Inflammatory macrophage (primary cell): ENCODE results near the gene CMBL.
"Not testable (repeated sequence)": the region's sequence is repeated elsewhere in the genome, so short reads cannot be mapped to it uniquely, and the experiment has no call there.

Experiments
- DNase-seq, 2 donors: peaks; one replicate each; pipeline ENCODE4 v3.0.0-alpha.2; 2020 to 2022
- total RNA-seq, 18 experiments: gene quantifications; one replicate each; lab custom pipeline; 2026; ENCODE audit warnings: mixed read lengths in 6 of 18, inconsistent platforms in 2 of 18; lab: John Stamatoyannopoulos, UW

The CMBL gene
- total RNA-seq: 0.12 to 2.1 (median 0.62) reads per million in 18 experiments

DNA sequence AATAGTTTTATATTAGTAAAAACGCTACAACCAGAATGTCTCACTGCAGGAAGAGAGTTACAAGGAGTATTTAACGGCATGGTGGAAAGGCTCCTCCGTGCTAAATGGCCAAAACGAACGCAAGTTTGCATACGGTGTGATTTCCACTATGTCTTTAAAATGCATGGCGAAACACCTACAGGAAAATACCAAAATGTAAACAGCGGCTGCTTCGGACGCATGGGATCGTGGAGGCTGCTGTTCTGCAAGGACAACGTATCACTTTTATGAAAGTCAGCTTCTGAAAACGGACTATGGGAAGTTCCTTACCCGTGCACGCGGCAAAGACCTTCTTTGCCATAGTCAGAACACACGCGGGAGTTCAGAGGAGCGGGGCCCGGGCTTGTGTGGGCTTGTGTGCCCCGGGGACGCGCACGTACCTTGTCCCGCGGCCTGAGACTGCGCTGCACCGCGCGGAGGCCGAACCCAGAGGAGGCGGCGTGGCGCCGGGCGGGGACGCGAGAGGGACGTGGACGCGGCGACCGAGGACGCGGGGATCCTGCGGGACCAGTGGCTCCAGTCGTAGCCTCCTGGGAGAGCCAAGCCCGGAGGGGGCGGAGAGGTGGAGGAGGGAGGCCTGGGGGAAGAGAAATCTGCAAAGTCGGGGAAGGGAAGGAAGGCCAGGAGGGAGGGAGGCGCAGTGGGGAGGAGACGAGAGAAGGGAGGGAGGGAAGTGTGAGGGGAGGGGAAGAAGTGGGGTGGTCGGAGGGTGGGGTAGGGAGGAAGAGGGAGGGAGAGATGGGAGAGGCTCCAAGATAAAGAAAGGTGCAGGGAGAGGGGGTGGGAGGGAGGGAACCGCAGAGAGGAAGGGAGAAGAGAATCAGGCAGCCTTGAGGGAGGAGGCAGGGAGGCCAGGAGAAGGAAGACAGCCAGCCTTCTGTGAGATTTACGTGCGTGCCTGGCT, at the start of gene CMBL:
CMBL (minus strand) TSS at position 697 of the 943 bp plus-strand sequence. CDS start 17,140 bp downstream, outside the sequence.
- peak; percentile 17 to 51 for DNase-seq

DNA sequence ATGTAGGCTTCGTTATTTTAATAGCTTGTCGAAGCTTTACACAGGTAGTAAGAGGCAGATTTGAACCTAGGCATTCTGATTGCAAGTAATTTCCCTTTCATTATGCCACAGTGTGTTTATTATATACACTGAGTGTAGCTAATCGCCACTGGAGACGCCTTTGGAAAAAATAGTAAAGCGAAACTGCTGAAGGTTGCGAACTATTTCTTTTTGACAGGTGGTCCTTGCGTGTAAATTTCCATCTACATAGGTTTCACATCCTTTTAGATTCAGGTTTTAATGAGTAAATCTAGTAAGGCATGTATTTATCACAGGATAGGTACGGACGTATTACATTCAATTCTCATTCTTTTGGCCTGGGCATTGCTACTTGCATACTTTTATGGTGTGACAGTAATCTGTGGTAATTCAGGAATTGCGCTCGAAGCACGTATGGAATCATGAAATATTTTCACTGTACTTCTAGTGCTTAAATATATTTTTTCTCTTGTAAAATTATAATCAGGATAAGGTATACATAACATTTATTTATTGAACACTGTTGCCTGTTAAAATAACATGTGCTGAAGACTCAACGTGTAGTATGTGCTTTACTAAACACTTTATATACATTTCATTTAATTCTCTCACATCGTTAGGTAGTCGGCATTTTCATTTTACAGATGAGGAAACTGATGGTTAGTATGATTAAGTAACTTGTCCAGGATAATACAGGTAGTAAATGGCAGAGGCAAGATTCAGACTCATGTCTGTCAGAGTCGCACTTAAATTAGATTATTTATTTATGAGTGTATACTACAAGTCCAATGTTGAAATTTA, 47.6 kb upstream of the CMBL start:
- DNase-seq: peak in 1 of 2 donors; percentile 18

GRCh38 chr5:10354048-10354872, 46.6 kb upstream of the CMBL start:
- peak; percentile 11 to 35 for DNase-seq

- DNase-seq: peak; percentile 86 to 92
Measured at GRCh38 chr5:10353241-10354047, 45.7 kb upstream of the CMBL start, which contains the start of gene MARCHF6. Gene MARCHF6 (plus strand): TSS chr5:10353695. CDS start chr5:10353899, 204 bp downstream.

DNA sequence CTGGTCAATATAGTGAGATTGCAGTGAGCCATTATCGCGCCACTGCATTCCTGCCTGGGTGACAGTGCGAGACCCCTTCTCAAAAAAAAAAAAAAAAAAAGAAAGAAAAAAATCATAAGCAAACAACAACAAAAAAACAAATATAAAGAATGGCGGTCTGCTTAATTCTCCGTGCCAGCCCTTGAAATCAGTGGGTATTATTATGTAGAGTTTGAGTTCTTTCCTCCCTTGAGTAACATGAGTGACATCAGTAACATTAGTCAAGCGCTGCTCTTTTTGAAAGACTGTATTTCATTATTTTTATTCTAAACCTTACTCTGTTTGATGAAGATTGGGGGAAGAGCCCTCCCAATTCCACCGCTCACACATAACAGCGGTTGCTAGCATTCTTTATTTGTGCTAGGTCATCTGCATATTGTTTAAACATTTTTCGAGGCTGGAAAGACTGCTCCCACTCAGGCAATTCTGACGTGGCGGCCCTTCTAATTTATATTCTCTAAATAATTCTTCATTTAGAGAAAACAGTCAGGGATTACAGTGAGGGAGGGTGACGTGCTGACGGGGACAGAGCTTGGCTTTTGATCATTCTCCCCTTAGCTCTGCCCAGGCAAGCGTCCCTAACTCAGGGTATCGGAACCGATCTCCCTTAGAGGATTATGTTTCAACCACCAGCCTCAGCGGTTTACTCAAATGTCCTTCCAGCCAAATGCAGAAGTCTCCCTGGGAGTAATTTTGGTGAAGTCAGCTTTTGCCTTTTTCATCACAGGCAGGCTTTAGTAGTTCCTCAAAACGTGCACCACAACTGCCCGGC, 44.9 kb upstream of the CMBL start:
- peak; percentile 92 to 96 for DNase-seq

DNA sequence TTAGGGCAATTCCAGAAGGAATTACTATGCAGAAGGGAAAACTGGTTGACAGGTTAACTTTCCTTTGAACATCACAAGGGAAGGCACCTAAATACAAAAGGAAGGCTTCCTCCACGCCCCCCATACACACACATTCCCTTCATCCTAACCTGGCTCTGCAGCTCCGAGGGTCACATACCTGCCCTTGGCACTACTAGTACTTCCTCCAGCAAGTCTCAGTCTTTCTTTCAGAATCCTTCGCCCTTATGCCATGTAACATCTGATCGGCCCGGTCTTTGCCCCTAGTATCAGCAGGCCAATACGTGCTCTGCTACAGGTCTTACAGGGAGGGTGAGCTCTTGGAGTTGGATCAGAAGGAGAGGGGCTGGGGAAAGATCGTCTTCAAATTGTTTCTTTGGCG, 44.2 kb upstream of the CMBL start:
- no peak for DNase-seq

GRCh38 chr5:10351199-10351905, 43.6 kb upstream of the CMBL start:
- no peak for DNase-seq

- no peak for DNase-seq
Measured at GRCh38 chr5:10348258-10348657, 40.6 kb upstream of the CMBL start.

- DNase-seq: not testable (repeated sequence)
Measured at GRCh38 chr5:10344461-10345106, 36.9 kb upstream of the CMBL start.

DNA sequence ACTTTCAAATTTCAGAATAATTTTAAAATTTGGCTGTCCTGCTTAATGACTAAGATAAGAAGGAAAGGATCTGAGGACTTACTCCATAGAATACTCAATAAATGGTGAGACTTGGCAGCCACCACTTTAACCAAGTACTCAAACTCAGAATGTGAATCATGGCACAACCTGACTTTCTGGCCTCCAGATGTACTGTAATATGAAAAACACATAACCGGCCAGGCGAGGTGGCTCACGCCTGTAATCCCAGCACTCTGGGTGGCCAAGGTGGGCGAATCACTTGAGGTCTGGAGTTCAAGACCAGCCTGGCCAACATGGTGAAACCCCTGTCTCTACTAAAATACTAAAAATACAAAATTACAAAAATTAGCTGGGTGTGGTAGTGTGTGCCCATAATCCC, 35.8 kb upstream of the CMBL start:
- no peak for DNase-seq

DNA sequence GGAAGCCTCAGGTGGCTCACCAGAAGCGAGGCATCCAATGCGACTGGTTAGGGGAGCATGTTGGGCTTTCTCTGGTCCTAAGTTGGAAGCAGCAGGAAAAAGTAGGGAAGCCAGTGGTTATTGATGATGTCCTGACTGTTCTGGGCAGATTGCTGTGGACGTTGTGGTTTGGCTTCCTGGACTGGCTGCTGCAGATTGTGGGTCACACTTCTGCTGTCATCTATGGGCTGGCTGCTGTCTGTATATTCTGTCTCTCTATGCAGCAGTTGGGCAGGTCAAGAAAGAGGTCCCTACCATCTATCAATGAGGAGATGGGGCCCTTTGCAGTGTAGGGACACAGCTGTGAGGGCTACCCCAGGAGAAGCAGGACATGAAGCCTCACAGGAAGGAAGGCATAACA, 32.3 kb upstream of the CMBL start:
- no peak for DNase-seq

DNA sequence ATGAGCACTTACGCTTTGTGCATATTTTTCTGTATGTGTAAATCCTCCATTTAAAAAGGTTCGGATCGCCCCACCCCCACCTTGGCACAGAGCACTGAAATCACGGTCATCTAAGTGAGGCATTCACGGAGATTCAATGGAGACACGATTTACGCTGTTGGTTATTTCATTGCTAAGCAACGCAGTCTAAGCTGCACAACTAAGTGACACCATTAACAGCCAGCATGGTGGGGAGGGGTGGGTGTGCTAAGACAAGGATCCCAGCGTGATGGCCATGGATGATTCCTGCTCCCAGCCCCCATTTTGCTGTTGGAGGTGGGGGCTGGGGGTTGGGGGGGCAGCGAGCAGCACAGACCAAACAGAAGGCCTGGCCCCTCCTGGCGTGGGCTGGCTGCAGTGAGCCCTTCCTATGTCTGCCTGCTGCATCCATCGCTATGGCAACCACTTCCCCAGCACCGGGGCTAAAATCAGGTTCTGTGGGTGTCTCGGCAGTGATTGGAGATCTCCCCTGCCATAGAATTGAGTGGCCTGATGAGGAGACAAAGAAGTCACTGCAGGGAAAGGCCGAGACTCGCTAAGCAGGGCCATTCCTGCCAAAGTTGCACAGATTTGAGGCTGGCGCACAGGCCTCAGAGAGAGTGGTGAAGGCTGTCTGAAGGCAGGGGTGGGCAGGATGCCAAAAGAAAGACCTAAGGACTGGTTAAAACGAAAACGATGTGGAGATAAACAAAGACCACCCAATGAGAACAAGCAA, 31.5 kb upstream of the CMBL start:
- DNase-seq: no peak

GRCh38 chr5:10338686-10339057, 31.0 kb upstream of the CMBL start:
- no peak for DNase-seq

DNA sequence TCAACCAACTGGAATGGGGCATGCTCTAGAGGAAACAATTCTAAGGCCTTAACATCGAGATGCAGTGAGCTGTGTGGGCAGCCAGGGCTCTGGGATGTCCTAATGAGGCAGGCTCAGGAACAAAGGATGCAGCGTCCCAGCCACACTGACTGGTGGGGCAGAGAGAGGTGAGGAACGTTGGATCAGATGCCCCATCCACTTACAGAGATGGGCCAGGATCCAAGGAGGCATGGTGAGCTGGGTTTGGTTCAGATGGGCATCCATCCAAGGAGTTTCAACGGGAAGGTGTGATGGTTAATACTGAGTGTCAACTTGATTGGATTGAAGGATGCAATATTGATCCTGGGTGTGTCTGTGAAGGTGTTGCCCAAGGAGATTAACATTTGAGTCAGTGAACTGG, 30.3 kb upstream of the CMBL start:
- DNase-seq: no peak

DNA sequence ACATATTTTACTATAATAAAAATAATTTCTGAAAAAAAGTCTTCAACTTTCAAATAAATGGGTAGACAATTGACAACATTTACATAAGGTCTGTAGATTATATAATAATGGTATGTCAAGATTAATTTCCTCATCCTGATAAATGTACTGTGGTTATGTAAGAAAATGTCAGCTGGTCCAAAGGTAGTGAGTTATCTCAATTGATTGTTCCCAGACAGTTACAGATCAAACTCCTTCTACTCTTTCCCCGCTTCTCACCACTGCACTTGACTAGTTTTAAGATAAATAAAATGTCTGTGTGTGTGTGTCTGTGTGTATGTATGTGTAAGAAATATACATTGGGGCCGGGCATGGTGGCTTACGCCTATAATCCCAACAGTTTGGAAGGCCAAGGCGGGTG, 29.4 kb upstream of the CMBL start:
- no peak for DNase-seq

- no peak for DNase-seq
Measured at GRCh38 chr5:10335711-10336470, 28.2 kb upstream of the CMBL start.

DNA sequence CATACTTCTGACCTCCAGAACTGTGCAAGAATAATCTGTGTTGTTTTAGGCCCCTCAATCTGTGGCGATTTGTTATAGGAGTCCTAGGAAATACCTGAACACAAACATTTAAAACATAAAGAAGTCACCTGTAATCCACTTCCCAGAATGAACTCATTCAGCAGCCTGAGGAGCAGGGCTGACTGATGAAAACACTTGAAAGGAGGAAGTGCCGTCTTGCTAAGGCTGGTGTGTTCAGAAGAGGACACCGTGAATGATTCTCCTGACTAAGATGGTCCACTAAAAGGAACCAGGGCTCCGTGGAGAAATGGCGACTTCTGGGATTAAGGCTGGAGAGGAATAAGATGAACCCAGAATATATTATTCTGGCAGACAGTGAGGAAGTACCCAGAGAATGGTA, 27.1 kb upstream of the CMBL start:
- DNase-seq: peak in 1 of 2 donors; percentile 34
